Thymus (tissue), 11 donors: ENCODE results near the gene C3orf52. TPM values are rescaled to one million over a fixed set of nuclear protein-coding genes. Genes with fewer than 3 reads are reported as not detected.
A peak's percentile ranks its signal among the peaks of the same experiment; 100 is the strongest.

ENCODE experiments used
- DNase-seq, 9 donors: peaks; one replicate each; pipeline ENCODE4 v3.0.0-alpha.2; 2013; ENCODE audit warnings: low spot score in 9 of 9, low read depth in 6 of 9, missing footprints in 1 of 9
- H3K27ac ChIP-seq, 2 donors: one replicate each; pipeline ENCODE4 v1.5.1; 2013; ENCODE audit warnings: control low read depth in 1 of 2, low read depth in 1 of 2, low read length in 1 of 2, mild to moderate bottlenecking in 1 of 2, moderate library complexity in 1 of 2
- H3K27me3 ChIP-seq, 2 donors: one replicate each; pipeline ENCODE4 v1.5.1; 2013; ENCODE audit warnings: low read length in 1 of 2; ENCODE audit not compliant: control insufficient read depth in 2 of 2, insufficient read depth in 1 of 2
- H3K36me3 ChIP-seq, 2 donors: one replicate each; pipeline ENCODE4 v1.5.1; 2013; ENCODE audit warnings: low read length in 1 of 2, mild to moderate bottlenecking in 1 of 2, moderate library complexity in 1 of 2; ENCODE audit not compliant: control insufficient read depth in 2 of 2, insufficient read depth in 2 of 2
- H3K4me1 ChIP-seq, 2 donors: one replicate each; pipeline ENCODE4 v1.5.1; 2013; ENCODE audit warnings: low read length in 2 of 2; ENCODE audit not compliant: control insufficient read depth in 2 of 2, insufficient read depth in 2 of 2
- H3K4me3 ChIP-seq, 2 donors: one replicate each; pipeline ENCODE4 v1.5.1; 2013; ENCODE audit warnings: low read length in 2 of 2, control low read depth in 1 of 2, mild to moderate bottlenecking in 1 of 2
- H3K9me3 ChIP-seq, 2 donors: one replicate each; pipeline ENCODE4 v1.5.1; 2013; ENCODE audit warnings: low read length in 1 of 2, mild to moderate bottlenecking in 1 of 2; ENCODE audit not compliant: control insufficient read depth in 2 of 2, insufficient read depth in 1 of 2
- WGBS: extraction: QIAGEN DNeasy Blood & Tissue Kit; methylation state at CpG from one replicate; pipeline ENCODE4 v1.1.7; 2013; 5-methylcytosine and 5-hydroxymethylcytosine counted together
- polyA plus RNA-seq: library from polyadenylated mRNA; stranded (reverse); fragments of 200-250 nt; gene quantifications from one replicate; pipeline ENCODE4 v1.2.3, GENCODE V29; 2013
- total RNA-seq: library from RNA; stranded (reverse); fragments of 120-200 nt; gene quantifications from one replicate; pipeline ENCODE4 v1.2.4, GENCODE V29; 2013
- donor health status: healthy.

C3orf52 gene
- total and polyA plus RNA-seq, 2 donors: 5.8 to 9.9 TPM

DNA sequence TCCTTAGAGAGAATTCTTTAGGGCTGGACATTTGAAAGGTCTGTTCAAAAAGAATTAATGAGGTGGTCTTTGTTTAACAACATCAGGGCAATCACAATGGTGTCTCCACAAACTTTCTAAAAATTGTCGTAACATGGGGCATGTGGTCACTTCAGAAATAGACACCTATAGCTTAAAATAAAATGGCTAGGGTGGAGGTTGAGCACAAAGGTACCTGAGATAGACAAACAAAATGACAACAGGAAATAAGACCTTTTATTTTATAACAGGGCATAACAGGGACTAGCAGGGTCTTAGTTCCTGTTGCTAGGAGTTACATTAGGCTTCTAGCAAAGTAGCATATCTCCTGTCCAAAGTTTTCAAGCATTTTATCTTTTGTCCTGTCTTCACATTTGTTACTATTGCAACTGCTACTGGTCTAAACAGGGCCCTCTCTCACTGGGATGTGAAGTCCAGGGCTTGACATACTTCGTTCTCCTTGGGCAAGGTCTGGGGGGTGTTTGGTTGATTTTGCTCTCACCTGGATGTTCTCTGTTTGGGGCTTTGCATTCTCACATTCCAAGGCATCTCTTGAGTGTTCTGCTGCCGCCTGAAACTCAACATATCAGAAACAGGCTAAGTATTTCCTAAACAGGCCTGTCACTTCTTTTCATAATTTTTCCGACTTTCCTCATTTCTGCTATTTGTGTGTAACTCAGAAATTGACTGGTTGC lies 43.9 kb downstream of the C3orf52 start:
- Histone ChIP-seq H3K4me1 (peaks cover 67 to 83% of the 10 kb centered on the region in 2 donors), H3K9me3 (no peaks in the 10 kb centered on the region), H3K36me3 (peaks cover 3 to 15% of the 10 kb centered on the region in 2 donors), H3K27me3 (no peaks in the 10 kb centered on the region), H3K27ac (peak overlapping the region; percentile 84 to 87), H3K4me3 (peak overlapping the region in 1 of 2 donors; percentile 59)
- DNase-seq: peak in 1 of 9 donors; percentile 39
- WGBS: 92% methylated on average over 4 of the region's 4 CpGs

DNA sequence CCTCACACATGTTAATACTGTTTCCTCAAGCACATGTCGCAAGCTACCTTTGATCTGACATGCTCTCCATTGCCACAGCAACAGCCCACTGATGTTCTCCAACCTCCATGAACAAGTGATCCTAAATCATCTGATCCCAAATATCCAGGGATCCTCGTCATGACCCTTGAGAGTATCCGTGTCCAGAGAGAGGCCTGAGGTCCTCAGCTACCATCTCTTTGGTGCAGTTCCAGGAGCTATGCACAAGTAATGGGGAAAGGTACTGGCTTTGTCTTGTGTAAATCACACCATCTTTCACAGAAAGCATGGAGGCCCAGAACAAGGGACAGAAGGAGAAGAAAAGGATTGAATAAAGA lies 44.4 kb downstream of the C3orf52 start:
- H3K4me1 ChIP-seq: peaks cover 66 to 83% of the 10 kb centered on the region in 2 donors
- 81% methylated on average over 3 of the region's 3 CpGs for WGBS

DNA sequence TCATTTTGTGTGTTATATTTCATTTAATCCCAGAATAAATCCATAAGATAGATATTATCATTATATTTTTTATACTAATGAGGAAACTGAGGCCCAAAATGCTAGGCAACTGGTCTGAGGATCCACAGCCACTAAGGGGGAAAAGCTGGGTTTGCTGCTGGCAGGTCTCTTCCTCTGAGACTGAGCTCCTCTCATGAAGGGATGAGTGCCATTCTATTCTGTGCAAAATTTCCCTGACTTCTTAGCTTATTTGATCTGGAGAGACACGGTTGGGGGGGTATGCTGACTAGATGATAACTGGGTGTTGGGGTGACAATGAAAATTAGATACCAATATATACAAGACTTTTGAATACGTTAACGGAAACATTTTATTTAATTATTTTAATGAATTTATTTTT lies 44.9 kb downstream of the C3orf52 start:
- H3K4me3 ChIP-seq: peak overlapping the region; percentile 31 to 59
- DNase-seq: no peak
- peak overlapping the region; percentile 61 to 87 for H3K27ac ChIP-seq
- H3K36me3 ChIP-seq: peaks cover 0 to 5% of the 10 kb centered on the region in 2 donors
- H3K9me3 ChIP-seq: no peaks in the 10 kb centered on the region
- H3K27me3 ChIP-seq: no peaks in the 10 kb centered on the region
- 84% methylated on average over 3 of the region's 3 CpGs for WGBS
- H3K4me1 ChIP-seq: peaks cover 61 to 78% of the 10 kb centered on the region in 2 donors

More for the DNA sequence above, 44.4 kb downstream of the C3orf52 start:
- H3K36me3 ChIP-seq: peaks cover 1 to 10% of the 10 kb centered on the region in 2 donors
- H3K27me3 ChIP-seq: no peaks in the 10 kb centered on the region
- peak overlapping the region in 1 of 2 donors; percentile 59 for H3K4me3 ChIP-seq
- DNase-seq: peak in 1 of 9 donors; percentile 53
- no peaks in the 10 kb centered on the region for H3K9me3 ChIP-seq
- H3K27ac ChIP-seq: peak overlapping the region; percentile 39 to 87

DNA sequence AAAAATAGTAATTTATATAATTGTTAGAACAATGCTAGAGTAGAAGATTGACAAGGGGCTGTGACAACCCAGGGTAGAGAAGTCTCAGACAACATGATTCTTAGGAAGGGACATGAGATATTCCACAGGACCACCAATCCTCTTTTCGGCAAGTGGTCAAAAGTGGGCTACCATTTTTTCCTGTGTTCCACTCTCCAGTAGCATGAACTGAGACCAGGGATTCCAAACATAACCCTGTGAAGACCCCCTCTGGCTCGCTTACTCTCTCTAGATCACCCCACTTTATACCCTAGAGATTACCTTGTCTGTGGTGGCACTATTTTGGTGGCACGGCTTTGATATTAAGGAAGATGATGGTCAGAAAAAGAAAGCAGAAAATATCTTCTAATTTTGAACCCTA lies 45.9 kb downstream of the C3orf52 start:
- Histone ChIP-seq H3K27ac (peak overlapping the region; percentile 3 to 89), H3K4me3 (peak overlapping the region; percentile 55 to 59), H3K9me3 (no peaks in the 10 kb centered on the region), H3K36me3 (no peaks in the 10 kb centered on the region), H3K27me3 (no peaks in the 10 kb centered on the region), H3K4me1 (peaks cover 60 to 78% of the 10 kb centered on the region in 2 donors)
- DNase-seq: no peak
- 80% methylated on average over 3 of the region's 3 CpGs for WGBS

DNA sequence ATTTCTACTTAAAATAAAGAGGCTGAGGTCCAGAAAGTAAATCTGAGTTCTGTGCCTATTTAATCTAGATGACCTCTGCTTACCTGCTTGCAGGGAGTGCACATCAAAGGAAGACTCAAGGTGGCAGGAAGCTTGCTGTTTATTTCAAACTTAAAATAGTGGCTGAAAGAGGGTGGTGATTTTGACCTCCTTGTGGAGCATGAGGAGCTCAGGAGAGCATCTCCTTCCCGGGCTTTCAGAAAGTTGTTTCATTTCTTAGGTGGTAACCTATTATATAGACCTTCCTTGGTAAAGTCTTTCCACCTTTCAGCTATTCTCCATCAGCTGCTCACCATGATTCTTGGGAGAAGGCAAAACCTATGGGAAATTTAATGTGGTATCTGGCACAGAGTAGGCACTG lies 46.4 kb downstream of the C3orf52 start:
- Histone ChIP-seq H3K27me3 (no peaks in the 10 kb centered on the region), H3K4me1 (peaks cover 57 to 75% of the 10 kb centered on the region in 2 donors), H3K4me3 (peak overlapping the region; percentile 55 to 59), H3K9me3 (no peaks in the 10 kb centered on the region), H3K27ac (peak overlapping the region; percentile 79 to 89), H3K36me3 (no peaks in the 10 kb centered on the region)
- DNase-seq: peak in 1 of 9 donors; percentile 56
- 60% methylated on average over 1 of the region's 1 CpG for WGBS

DNA sequence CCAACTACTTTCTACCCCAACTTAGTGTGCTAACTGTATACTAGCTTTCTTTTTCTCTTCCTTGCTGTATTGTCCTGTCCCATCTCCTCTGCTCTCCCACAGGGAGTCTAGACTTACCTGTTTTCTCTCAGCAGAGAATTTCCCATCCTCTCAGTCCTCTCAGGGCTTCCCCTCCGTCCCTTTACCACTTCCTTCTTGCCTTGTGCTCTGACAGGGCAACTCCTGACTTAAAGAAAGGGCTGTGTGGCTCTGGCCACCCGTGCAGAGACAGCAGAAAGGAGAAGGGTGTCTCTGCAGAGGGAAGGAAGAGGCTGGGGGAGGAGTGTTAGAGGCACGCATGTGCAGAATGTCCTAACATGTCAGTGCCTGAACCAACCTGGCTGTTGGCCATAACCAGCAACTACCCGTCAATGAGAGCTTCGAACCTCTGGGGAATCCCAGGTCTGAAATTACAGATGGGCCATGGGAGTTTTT lies 46.8 kb downstream of the C3orf52 start, which contains the start of gene GCSAM:
TSS of gene GCSAM (minus strand) at position 274 of the 474 bp plus-strand sequence. CDS start at position 146, 128 bp downstream.
- DNase-seq: peak in 3 of 9 donors; percentile 58 to 85 (median 67)
- Histone ChIP-seq H3K9me3 (no peaks in the 10 kb centered on the region), H3K27me3 (no peaks in the 10 kb centered on the region), H3K4me3 (peak within 1 kb of the TSS; percentile 55 to 59), H3K4me1 (peaks cover 52 to 71% of the 10 kb centered on the region in 2 donors), H3K36me3 (no peaks in the 10 kb centered on the region), H3K27ac (peak within 1 kb of the TSS; percentile 79 to 89)
- 3% methylated on average over 5 of the region's 5 CpGs for WGBS

DNA sequence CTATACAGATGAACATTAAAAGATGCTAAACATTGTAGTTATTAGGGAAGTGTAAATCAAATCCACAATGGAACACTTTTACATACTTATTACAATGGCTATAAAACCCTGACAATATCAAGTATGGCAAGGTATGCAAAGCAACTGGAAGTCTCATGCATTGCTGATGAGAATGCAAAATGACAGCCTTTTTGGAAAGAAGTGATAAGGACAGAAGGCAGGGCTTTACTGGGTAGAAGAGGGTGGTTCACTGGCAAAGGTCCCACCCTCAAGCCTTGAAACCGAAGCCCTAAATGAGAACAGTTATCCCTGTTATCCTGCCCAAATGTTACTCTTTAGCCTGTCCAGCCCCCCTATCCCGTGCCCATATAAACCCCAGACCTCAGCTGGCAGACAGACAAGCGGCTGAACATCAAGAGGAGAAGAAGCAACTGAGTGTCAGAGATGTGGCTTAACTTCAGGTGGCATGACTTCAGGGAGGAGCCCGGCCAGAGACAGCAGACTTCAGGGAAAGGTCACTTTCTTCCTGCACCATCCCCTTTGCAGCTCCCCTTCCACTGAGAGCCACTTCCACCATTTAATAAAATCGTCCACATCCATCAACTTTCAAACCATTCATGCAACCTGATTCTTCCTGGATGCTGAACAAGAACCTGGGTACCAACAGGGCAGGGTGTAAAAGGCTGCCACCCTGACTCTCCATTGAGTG lies 47.6 kb downstream of the C3orf52 start:
- H3K27ac ChIP-seq: peak overlapping the region; percentile 27 to 89
- peaks cover 50 to 64% of the 10 kb centered on the region in 2 donors for H3K4me1 ChIP-seq
- WGBS: 93% methylated on average over 5 of the region's 5 CpGs
- no peaks in the 10 kb centered on the region for H3K9me3 ChIP-seq
- H3K36me3 ChIP-seq: no peaks in the 10 kb centered on the region
- peak in 1 of 9 donors; percentile 15 for DNase-seq
- no peak overlapping the region for H3K4me3 ChIP-seq
- H3K27me3 ChIP-seq: no peaks in the 10 kb centered on the region

DNA sequence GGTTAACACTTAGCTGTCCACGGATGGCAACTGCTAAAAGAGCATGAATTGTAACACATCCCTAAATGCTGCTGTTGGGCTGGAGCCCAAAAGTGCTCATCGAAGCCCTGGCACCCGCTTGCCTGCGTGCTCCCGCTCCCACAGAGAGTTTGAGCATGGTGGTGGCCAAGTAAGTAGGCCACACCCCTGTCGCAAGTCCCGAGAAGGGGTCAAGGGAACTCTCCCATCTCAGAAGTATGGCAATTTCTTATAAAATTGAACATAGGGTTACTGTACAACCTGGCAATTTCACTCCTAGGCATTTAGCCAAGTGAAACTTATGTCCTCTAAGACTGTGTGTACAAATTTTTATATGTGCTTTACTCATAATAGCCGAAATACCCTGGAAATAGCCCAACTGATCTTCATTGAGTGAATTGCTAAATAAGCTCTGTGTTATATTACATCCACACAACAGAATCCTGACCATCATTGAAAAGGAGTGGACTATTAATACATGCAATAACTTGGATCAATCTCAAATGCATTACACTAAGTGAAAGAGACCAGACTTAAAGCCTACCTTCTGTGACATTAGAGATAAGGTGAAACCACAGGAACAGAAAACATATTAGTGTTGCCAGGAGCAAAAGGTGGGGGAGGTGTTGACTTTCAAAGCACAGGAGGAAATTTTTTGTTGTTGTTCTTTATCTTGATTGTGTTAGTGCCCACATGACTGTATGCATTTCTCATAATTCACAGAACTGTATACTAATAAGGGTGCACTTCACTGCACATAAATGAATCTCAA lies 48.3 kb downstream of the C3orf52 start:
- H3K9me3 ChIP-seq: no peaks in the 10 kb centered on the region
- H3K27me3 ChIP-seq: no peaks in the 10 kb centered on the region
- peak overlapping the region in 1 of 2 donors; percentile 89 for H3K27ac ChIP-seq
- peaks cover 46 to 58% of the 10 kb centered on the region in 2 donors for H3K4me1 ChIP-seq
- 88% methylated on average over 8 of the region's 8 CpGs for WGBS
- H3K36me3 ChIP-seq: no peaks in the 10 kb centered on the region
- H3K4me3 ChIP-seq: no peak overlapping the region
- DNase-seq: peak in 1 of 9 donors; percentile 62
